ENCODE measurements around the gene ATG13. TPM values are rescaled to one million over a fixed set of nuclear protein-coding genes. Genes with fewer than 3 reads are reported as not detected.
A peak's percentile ranks its signal among the peaks of the same experiment; 100 is the strongest.

The ATG13 gene
- total and polyA plus RNA-seq, 2 experiments from 2014 or later = 32.9 to 71.1 TPM

- Histone ChIP-seq H3K79me2 (replicated peaks; ENCODE audit: insufficient read depth) (no peaks in the 10 kb centered on the region), H3K4me3 (no peak overlapping the region), H3F3A (replicated peaks; ENCODE audit: low read depth) (no peaks in the 10 kb centered on the region; the same call in 1 of the 2 replicates), H3K9me2 (ENCODE audit: insufficient read depth) (no peaks in the 10 kb centered on the region), H3K36me3 (ENCODE audit: insufficient read depth) (no peaks in the 10 kb centered on the region), H4K20me1 (replicated peaks; ENCODE audit: insufficient read depth) (no peaks in the 10 kb centered on the region; the same call in 1 of the 2 replicates), H2AFZ (no peak overlapping the region), H3K27me3 (ENCODE audit: insufficient read depth) (no peaks in the 10 kb centered on the region), H3K4me2 (no peak overlapping the region), H3K4me1 (ENCODE audit: insufficient read depth) (no peaks in the 10 kb centered on the region), H3K27ac (ENCODE audit: low read depth) (0 out of 2 replicates have a peak overlapping the region, but pooled peaks have one; percentile 26)
- DNase-seq (ENCODE audit: low spot score) (no peak), ATAC-seq (no peak)
- Mint-ChIP-seq H3K27me3 (ENCODE audit: insufficient read depth, low read depth, poor library complexity) (no peaks in the 10 kb centered on the region), H3K4me3 (no peak overlapping the region), H3K9me3 (no peaks in the 10 kb centered on the region), H3K4me1 (no peaks in the 10 kb centered on the region), H3K36me3 (ENCODE audit: low read depth) (peaks cover 4% of the 10 kb centered on the region; the same call in 2 of the 3 replicates), H3K27ac (no peak overlapping the region)
- TF ChIP-seq POLR2AphosphoS5 (IDR thresholded peaks at IDR 0.05; ENCODE audit: low read depth) (no peak), ZNF331 (CRISPR knock-in tag; IDR thresholded peaks at IDR 0.05; ENCODE audit: low read depth) (no peak), CREB1 (CRISPR knock-in tag; IDR thresholded peaks at IDR 0.05; ENCODE audit: low read depth) (no peak), EZH2 (IDR thresholded peaks at IDR 0.05; ENCODE audit: low read depth, unreplicated experiment) (no peak), NANOG (IDR thresholded peaks at IDR 0.05; ENCODE audit: borderline replicate concordance) (no peak), JUNB (IDR thresholded peaks at IDR 0.05; ENCODE audit: unreplicated experiment) (no peak), ZNF114 (CRISPR knock-in tag; IDR thresholded peaks at IDR 0.05) (no peak), REST (IDR thresholded peaks at IDR 0.05; ENCODE audit: unreplicated experiment) (no peak), ZNF462 (CRISPR knock-in tag; IDR thresholded peaks at IDR 0.05) (no peak), EZH2phosphoT487 (IDR thresholded peaks at IDR 0.05; ENCODE audit: unreplicated experiment) (no peak), CTCF (conservative IDR thresholded peaks at IDR 0.05; ENCODE audit: low read depth in 2 of 2) (no peak), ETS1 (IDR thresholded peaks at IDR 0.05) (no peak), STAT1 (IDR thresholded peaks at IDR 0.05; ENCODE audit: unreplicated experiment) (no peak)
These were observed 94.0 kb downstream of the ATG13 start for GRCh38 chr11:46711303-46711702.
